Osteoblast (primary cell): ENCODE results near the gene SUV39H2. TPM values are rescaled to one million over a fixed set of nuclear protein-coding genes. Genes with fewer than 3 reads are reported as not detected.
A peak's percentile ranks its signal among the peaks of the same experiment; 100 is the strongest.
"Not testable (repeated sequence)": the region's sequence is repeated elsewhere in the genome, so short reads cannot be mapped to it uniquely, and the experiment has no call there.

Experiments
- DNase-seq: peaks from one replicate; pipeline ENCODE4 v3.0.0; 2011; ENCODE audit warnings: low spot score, mixed read lengths; ENCODE audit not compliant: insufficient read length; ENCODE audit errors: missing footprints
- H2AFZ ChIP-seq: 2 replicates; pipeline ENCODE4 v1.6.0; 2011; ENCODE audit warnings: mild to moderate bottlenecking, low read length
- H3K27ac ChIP-seq: 2 replicates; pipeline ENCODE4 v1.5.1; 2011; ENCODE audit warnings: mild to moderate bottlenecking, low read depth, low read length, moderate library complexity
- H3K27me3 ChIP-seq: 2 replicates; pipeline ENCODE4 v1.6.0; 2012; ENCODE audit warnings: mild to moderate bottlenecking, control low read depth, inconsistent platforms, low read length, moderate library complexity; ENCODE audit not compliant: insufficient read depth
- H3K36me3 ChIP-seq: 2 replicates; pipeline ENCODE4 v1.5.1; 2011; ENCODE audit warnings: mild to moderate bottlenecking, low read length, control low read depth, moderate library complexity; ENCODE audit not compliant: insufficient read depth
- H3K4me1 ChIP-seq: 2 replicates; pipeline ENCODE4 v1.5.1; 2011; ENCODE audit warnings: mild to moderate bottlenecking, low read length, control low read depth, moderate library complexity; ENCODE audit not compliant: insufficient read depth
- H3K4me2 ChIP-seq: 2 replicates; pipeline ENCODE4 v1.6.0; 2011; ENCODE audit warnings: mild to moderate bottlenecking, low read length; ENCODE audit not compliant: insufficient read depth
- H3K4me3 ChIP-seq: fragments of 200-600 bp; sonication (generic); 3 replicates; pipeline ENCODE4 v1.5.1; 2012; ENCODE audit warnings: mild to moderate bottlenecking, low read length, inconsistent platforms; ENCODE audit not compliant: insufficient read depth
- H3K79me2 ChIP-seq: 2 replicates; pipeline ENCODE4 v1.6.0; 2012; ENCODE audit warnings: mild to moderate bottlenecking, low read length, control low read depth, inconsistent platforms; ENCODE audit not compliant: insufficient read depth
- H3K9me3 ChIP-seq: 2 replicates; pipeline ENCODE4 v1.5.1; 2011; ENCODE audit warnings: low read depth, low read length, control low read depth
- H4K20me1 ChIP-seq: 2 replicates; pipeline ENCODE4 v1.6.0; 2012; ENCODE audit warnings: mild to moderate bottlenecking, low read length, control low read depth; ENCODE audit not compliant: insufficient read depth
- CTCF ChIP-seq: IDR thresholded peaks from 2 replicates; pipeline ENCODE4 v1.5.1; 2011; ENCODE audit warnings: mild to moderate bottlenecking, low read depth, low read length, moderate library complexity; ENCODE audit errors: extremely low read depth
- total RNA-seq: library from RNA; depleted of rRNA; stranded (reverse); fragments of >200 nt; gene quantifications from 2 replicates; pipeline ENCODE4 v1.2.3, GENCODE V29; 2012

Gene SUV39H2
- total RNA-seq, 1 donor: 6.9 TPM

DNA sequence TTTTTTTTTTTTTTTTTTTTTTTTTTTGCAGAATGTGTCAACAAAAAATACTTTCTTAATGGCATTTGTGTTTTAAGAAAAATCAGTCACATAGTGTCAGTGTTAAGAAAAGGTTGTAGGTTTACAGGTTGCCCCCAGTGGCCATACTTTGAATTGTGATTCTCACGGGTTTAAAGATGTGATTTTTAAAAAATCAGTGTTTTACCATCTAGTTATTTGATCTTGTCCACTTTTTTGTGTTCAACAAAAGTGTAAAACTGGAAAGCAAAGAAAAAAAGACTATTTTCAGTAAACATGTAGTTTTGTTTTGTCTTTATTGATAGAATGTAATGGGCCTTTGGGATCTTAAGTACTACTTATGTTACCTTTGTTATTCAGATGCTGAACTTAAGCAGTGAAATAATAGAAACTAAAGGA, 25.7 kb downstream of the SUV39H2 start:
- Histone ChIP-seq H3K4me1 (no peaks in the 10 kb centered on the region), H2AFZ (no peak overlapping the region), H3K27me3 (no peaks in the 10 kb centered on the region), H4K20me1 (no peaks in the 10 kb centered on the region), H3K4me2 (no peak overlapping the region), H3K9me3 (no peaks in the 10 kb centered on the region), H3K79me2 (no peaks in the 10 kb centered on the region), H3K27ac (no peak overlapping the region), H3K4me3 (no peak overlapping the region), H3K36me3 (peaks cover 29% of the 10 kb centered on the region)
- DNase-seq: no peak
- TF ChIP-seq CTCF: peak; percentile 60

- no peak overlapping the region for H3K4me3 ChIP-seq
- H3K36me3 ChIP-seq: peaks cover 29% of the 10 kb centered on the region
- no peaks in the 10 kb centered on the region for H3K9me3 ChIP-seq
- no peak for DNase-seq
- H3K79me2 ChIP-seq: no peaks in the 10 kb centered on the region
- H3K4me1 ChIP-seq: no peaks in the 10 kb centered on the region
- H2AFZ ChIP-seq: no peak overlapping the region
- no peaks in the 10 kb centered on the region for H3K27me3 ChIP-seq
- no peak overlapping the region for H3K4me2 ChIP-seq
- H4K20me1 ChIP-seq: no peaks in the 10 kb centered on the region
- TF ChIP-seq CTCF: no peak
- no peak overlapping the region for H3K27ac ChIP-seq
Observed at GRCh38 chr10:14904864-14905263, 26.2 kb downstream of the SUV39H2 start.

DNA sequence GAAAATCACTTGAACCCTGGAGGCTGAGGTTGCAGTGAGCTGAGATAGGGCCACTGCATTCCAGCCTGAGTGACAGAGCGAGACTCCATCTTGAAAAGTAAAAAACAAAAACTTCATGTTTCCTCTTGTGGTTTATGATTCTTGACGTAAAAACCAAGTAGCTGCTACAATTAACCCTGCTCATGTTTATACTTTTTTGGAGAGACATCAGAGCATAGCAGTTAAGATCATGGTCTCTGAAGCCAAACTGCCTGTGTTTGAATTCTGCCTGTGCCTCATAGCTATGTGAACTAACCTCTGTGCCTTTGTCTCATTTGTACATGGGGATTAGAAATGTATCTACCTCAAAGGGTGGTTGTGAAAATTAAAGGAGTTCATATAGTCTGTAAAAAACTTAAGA, 27.2 kb downstream of the SUV39H2 start:
- no peak for DNase-seq
- Histone ChIP-seq H2AFZ (no peak overlapping the region), H3K4me2 (no peak overlapping the region), H3K4me3 (no peak overlapping the region), H3K4me1 (no peaks in the 10 kb centered on the region), H3K9me3 (no peaks in the 10 kb centered on the region), H3K79me2 (peaks cover 4% of the 10 kb centered on the region), H3K27me3 (no peaks in the 10 kb centered on the region), H3K36me3 (peaks cover 36% of the 10 kb centered on the region), H3K27ac (no peak overlapping the region), H4K20me1 (no peaks in the 10 kb centered on the region)
- no peak for TF ChIP-seq CTCF

GRCh38 chr10:14906765-14907164, 28.1 kb downstream of the SUV39H2 start:
- no peak overlapping the region for H3K4me2 ChIP-seq
- no peaks in the 10 kb centered on the region for H3K9me3 ChIP-seq
- no peak overlapping the region for H3K4me3 ChIP-seq
- H3K79me2 ChIP-seq: peaks cover 4% of the 10 kb centered on the region
- TF ChIP-seq CTCF: no peak
- no peak for DNase-seq
- H4K20me1 ChIP-seq: no peaks in the 10 kb centered on the region
- H2AFZ ChIP-seq: no peak overlapping the region
- no peaks in the 10 kb centered on the region for H3K27me3 ChIP-seq
- H3K4me1 ChIP-seq: no peaks in the 10 kb centered on the region
- peaks cover 45% of the 10 kb centered on the region for H3K36me3 ChIP-seq
- no peak overlapping the region for H3K27ac ChIP-seq

- H3K4me3 ChIP-seq: not testable (repeated sequence)
- H3K36me3 ChIP-seq: peaks cover 47% of the 10 kb centered on the region
Observed at GRCh38 chr10:14907591-14907990, 28.9 kb downstream of the SUV39H2 start.

More at GRCh38 chr10:14907591-14907990, 28.9 kb downstream of the SUV39H2 start:
- not testable (repeated sequence) for H3K27me3 ChIP-seq, DNase-seq, H2AFZ ChIP-seq, H3K9me3 ChIP-seq, H4K20me1 ChIP-seq, H3K4me1 ChIP-seq, H3K27ac ChIP-seq, H3K79me2 ChIP-seq, H3K4me2 ChIP-seq
